ENCODE data around the gene TMEM156.

- TF ChIP-seq CTCF (IDR thresholded peaks at IDR 0.05) = no peak
- no peak for TF ChIP-seq POLR2A (IDR thresholded peaks at IDR 0.05)
These were observed 74.9 kb downstream of the TMEM156 start for GRCh38 chr4:38957261-38957815.

All from breast epithelium (tissue), 3 donors.